GM23338 (cell line): Measurements from ENCODE around the gene NFS1. TPM values are rescaled to one million over a fixed set of nuclear protein-coding genes. Genes with fewer than 3 reads are reported as not detected.

Experiments
- ATAC-seq: fragments of 200-7000 bp; cut with Tn5 transposase; 3 replicates; pipeline ENCODE4 v1.9.1; 2020
- DNase-seq: peaks from one replicate; pipeline ENCODE4 v3.0.0-alpha.2; 2015; ENCODE audit warnings: low spot score
- H2AFZ ChIP-seq: fragments of 200-600 bp; sonication (generic); 2 replicates; pipeline ENCODE4 v1.8.0; 2016; ENCODE audit warnings: antibody characterized with exemption, mild to moderate bottlenecking, moderate library complexity
- H3F3A ChIP-seq: fragments of 200-600 bp; sonication (generic); replicated peaks from 2 replicates; pipeline ENCODE4 v1.8.0; 2017; ENCODE audit warnings: antibody characterized with exemption, mixed run types, low read depth
- H3K27ac ChIP-seq: fragments of 200-600 bp; sonication (generic); 2 replicates; pipeline ENCODE4 v1.6.1; 2016; ENCODE audit warnings: low read depth
- H3K27me3 ChIP-seq: fragments of 200-600 bp; sonication (generic); 2 replicates; pipeline ENCODE4 v1.8.0; 2016; ENCODE audit warnings: mild to moderate bottlenecking, mixed run types, moderate library complexity; ENCODE audit not compliant: insufficient read depth
- H3K36me3 ChIP-seq: fragments of 200-600 bp; sonication (generic); 2 replicates; pipeline ENCODE4 v1.8.0; 2016; ENCODE audit warnings: mild to moderate bottlenecking; ENCODE audit not compliant: insufficient read depth
- H3K4me1 ChIP-seq: fragments of 200-600 bp; sonication (generic); 2 replicates; pipeline ENCODE4 v1.8.0; 2016; ENCODE audit warnings: mild to moderate bottlenecking, moderate library complexity; ENCODE audit not compliant: insufficient read depth
- H3K4me2 ChIP-seq: fragments of 200-600 bp; sonication (generic); 2 replicates; pipeline ENCODE4 v1.7.1; 2017; ENCODE audit warnings: mixed run types
- H3K4me3 ChIP-seq: fragments of 200-600 bp; sonication (generic); 2 replicates; pipeline ENCODE4 v1.6.1; 2016; ENCODE audit warnings: mixed run types
- H3K79me2 ChIP-seq: fragments of 200-600 bp; sonication (generic); replicated peaks from 2 replicates; pipeline ENCODE4 v1.8.0; 2017; ENCODE audit warnings: mild to moderate bottlenecking; ENCODE audit not compliant: insufficient read depth
- H3K9me2 ChIP-seq: fragments of 200-600 bp; sonication (generic); 2 replicates; pipeline ENCODE4 v1.8.0; 2017; ENCODE audit not compliant: insufficient read depth
- H4K20me1 ChIP-seq: fragments of 200-600 bp; sonication (generic); replicated peaks from 2 replicates; pipeline ENCODE4 v1.8.0; 2017; ENCODE audit warnings: mild to moderate bottlenecking; ENCODE audit not compliant: insufficient read depth
- H3K27ac Mint-ChIP-seq: 2 replicates; pipeline ENCODE4 v1.8.0; 2020; ENCODE audit warnings: inconsistent platforms, mild to moderate bottlenecking, moderate library complexity, mixed read lengths
- H3K27me3 Mint-ChIP-seq: 3 replicates; pipeline ENCODE4 v1.8.0; 2022; ENCODE audit warnings: low read depth, mild to moderate bottlenecking, moderate library complexity, mixed read lengths, inconsistent platforms; ENCODE audit not compliant: insufficient read depth, poor library complexity
- H3K36me3 Mint-ChIP-seq: 3 replicates; pipeline ENCODE4 v1.8.0; 2021; ENCODE audit warnings: low read depth, mild to moderate bottlenecking, inconsistent platforms, moderate library complexity, mixed read lengths
- H3K4me1 Mint-ChIP-seq: 3 replicates; pipeline ENCODE4 v1.8.0; 2020; ENCODE audit warnings: mild to moderate bottlenecking, inconsistent platforms, mixed read lengths
- H3K4me3 Mint-ChIP-seq: 3 replicates; pipeline ENCODE4 v1.8.0; 2021; ENCODE audit warnings: moderate library complexity, mild to moderate bottlenecking, inconsistent platforms, mixed read lengths
- H3K9me3 Mint-ChIP-seq: 3 replicates; pipeline ENCODE4 v1.8.0; 2020; ENCODE audit warnings: moderate library complexity, mild to moderate bottlenecking, inconsistent platforms, mixed read lengths
- CREB1 ChIP-seq: fragments of 250-450 bp; sonication (Bioruptor Pico); IDR thresholded peaks from 2 replicates; pipeline ENCODE4 v1.5.0; 2020; ENCODE audit warnings: low read depth, mild to moderate bottlenecking, moderate library complexity
- CTCF ChIP-seq, 2 experiments: fragments of 200-600 bp in 1 of 2; sonication (generic) in 1 of 2; conservative IDR thresholded peaks; 2 replicates each; pipeline versions ENCODE4 v1.5.1 to v1.6.1; 2016 to 2017; ENCODE audit warnings: antibody characterized with exemption in 2 of 2, low read depth in 2 of 2, mild to moderate bottlenecking in 2 of 2, moderate library complexity in 1 of 2
- ETS1 ChIP-seq: IDR thresholded peaks from 2 replicates; pipeline ENCODE4 v1.6.1; 2016; ENCODE audit warnings: antibody characterized with exemption
- EZH2 ChIP-seq: fragments of 200-600 bp; sonication (generic); IDR thresholded peaks from one replicate; pipeline ENCODE4 v1.8.0; 2017; ENCODE audit warnings: antibody characterized with exemption, mild to moderate bottlenecking, low read depth; ENCODE audit not compliant: unreplicated experiment
- EZH2phosphoT487 ChIP-seq: fragments of 200-600 bp; sonication (generic); IDR thresholded peaks from one replicate; pipeline ENCODE4 v1.8.1; 2018; ENCODE audit warnings: antibody characterized with exemption; ENCODE audit not compliant: unreplicated experiment
- JUNB ChIP-seq: IDR thresholded peaks from one replicate; pipeline ENCODE4 v1.6.1; 2016; ENCODE audit warnings: antibody characterized with exemption; ENCODE audit not compliant: unreplicated experiment
- NANOG ChIP-seq: IDR thresholded peaks from 2 replicates; pipeline ENCODE4 v1.6.1; 2016; ENCODE audit warnings: antibody characterized with exemption, borderline replicate concordance
- POLR2AphosphoS5 ChIP-seq: IDR thresholded peaks from 2 replicates; pipeline ENCODE4 v1.6.1; 2016; ENCODE audit warnings: antibody characterized with exemption, low read depth
- REST ChIP-seq: IDR thresholded peaks from one replicate; pipeline ENCODE4 v1.6.1; 2018; ENCODE audit warnings: antibody characterized with exemption; ENCODE audit not compliant: unreplicated experiment
- STAT1 ChIP-seq: IDR thresholded peaks from one replicate; pipeline ENCODE4 v1.6.1; 2016; ENCODE audit warnings: antibody characterized with exemption; ENCODE audit not compliant: unreplicated experiment
- ZNF114 ChIP-seq: fragments of 250-450 bp; sonication (Bioruptor Pico); IDR thresholded peaks from 2 replicates; pipeline ENCODE4 v1.5.0; 2020; ENCODE audit warnings: mild to moderate bottlenecking, moderate library complexity
- ZNF331 ChIP-seq: fragments of 250-450 bp; sonication (Bioruptor Pico); IDR thresholded peaks from 2 replicates; pipeline ENCODE4 v1.5.0; 2020; ENCODE audit warnings: low read depth, mild to moderate bottlenecking, moderate library complexity
- ZNF462 ChIP-seq: fragments of 250-450 bp; sonication (Bioruptor Pico); IDR thresholded peaks from 2 replicates; pipeline ENCODE4 v1.5.0; 2020; ENCODE audit warnings: mild to moderate bottlenecking, moderate library complexity
- polyA plus RNA-seq: library from polyadenylated mRNA; unstranded; fragments of >200 nt; fragmentation: Nextera tagmentation; extraction: Ambion mirVana; gene quantifications from 2 replicates; pipeline ENCODE4 v1.2.1, GENCODE V29; 2016
- total RNA-seq: library from RNA; depleted of rRNA; stranded (reverse); fragments of >200 nt; shearing (Covaris generic); gene quantifications from 2 replicates; pipeline ENCODE4 v1.2.3, GENCODE V29; 2014

NFS1 gene
- total and polyA plus RNA-seq, 2 experiments from 2014 or later: 22.8 to 35.7 TPM

- peak overlapping the region; percentile 99 for H3K4me2 ChIP-seq
- no peaks in the 10 kb centered on the region for H3K9me2 ChIP-seq
- Mint-ChIP-seq H3K27ac (no peak overlapping the region), H3K4me3 (peak overlapping the region; percentile 88), H3K27me3 (peaks cover 14% of the 10 kb centered on the region), H3K9me3 (no peaks in the 10 kb centered on the region), H3K4me1 (peaks cover 17% of the 10 kb centered on the region), H3K36me3 (peaks cover 33% of the 10 kb centered on the region)
- H3K79me2 ChIP-seq: peaks cover 11% of the 10 kb centered on the region
- H3F3A ChIP-seq: peaks cover 48% of the 10 kb centered on the region
- H2AFZ ChIP-seq: peak overlapping the region; percentile 100
- DNase-seq (peak; percentile 44), ATAC-seq (peak; percentile 27)
- peaks cover 4% of the 10 kb centered on the region for H3K36me3 ChIP-seq
- H3K27ac ChIP-seq: peak overlapping the region; percentile 74; the same call in 1 of the 2 replicates
- TF ChIP-seq ETS1 (no peak), REST (no peak), ZNF462 (CRISPR knock-in tag) (no peak), EZH2phosphoT487 (no peak), CTCF (conservative IDR thresholded peaks at IDR 0.05; ENCODE audit: low read depth in 2 of 2) (no peak), CREB1 (CRISPR knock-in tag) (no peak), POLR2AphosphoS5 (no peak), STAT1 (no peak), EZH2 (no peak), JUNB (no peak), ZNF114 (CRISPR knock-in tag) (no peak), NANOG (no peak), ZNF331 (CRISPR knock-in tag) (no peak)
- H3K4me1 ChIP-seq: peaks cover 12% of the 10 kb centered on the region
- H3K27me3 ChIP-seq: no peaks in the 10 kb centered on the region
- peak overlapping the region; percentile 99 for H3K4me3 ChIP-seq
- peaks cover 7% of the 10 kb centered on the region; the same call in 1 of the 2 replicates for H4K20me1 ChIP-seq
Measured at GRCh38 chr20:35698298-35699126, 640 bp downstream of the NFS1 start.
